ENCODE data around the gene DGKG. TPM values are rescaled to one million over a fixed set of nuclear protein-coding genes. Genes with fewer than 3 reads are reported as not detected.

Gene DGKG
- total and polyA plus RNA-seq, 3 donors from 2014 or later, result 0.68 to 1.2 (median 1.1) TPM

GRCh38 chr3:186210852-186211500 lies 151.1 kb downstream of the DGKG start:
- TF ChIP-seq POLR2A (IDR thresholded peaks at IDR 0.05) (no peak), CTCF (IDR thresholded peaks at IDR 0.05) (no peak)
- no peaks in the 10 kb centered on the region for H3K9me3 ChIP-seq
- DNase-seq, result no peak
- H3K4me1 ChIP-seq, result peaks cover 16% of the 10 kb centered on the region
- no peak overlapping the region for H3K27ac ChIP-seq
- intact Hi-C loops (cut with DNase I; ENCODE audit: low total_unique reads), result no loop called here
- 88 to 89% methylated on average over 8 to 9 of the region's 9 CpGs for WGBS, 2 donors
- H3K36me3 ChIP-seq (ENCODE audit: low read depth, missing control alignments), result no peaks in the 10 kb centered on the region
- H3K27me3 ChIP-seq, result no peaks in the 10 kb centered on the region
- no peak overlapping the region for H3K4me3 ChIP-seq

- TF ChIP-seq POLR2A (IDR thresholded peaks at IDR 0.05), result no peak
- Histone ChIP-seq H3K9me3 (no peaks in the 10 kb centered on the region), H3K4me1 (peaks cover 16% of the 10 kb centered on the region), H3K27me3 (no peaks in the 10 kb centered on the region), H3K36me3 (ENCODE audit: low read depth, missing control alignments) (no peaks in the 10 kb centered on the region), H3K27ac (no peak overlapping the region), H3K4me3 (no peak overlapping the region)
- WGBS, 2 donors, result 33 to 57% methylated on average over 18 to 20 of the region's 20 CpGs
- DNase-seq, result peak; percentile 77
- intact Hi-C loops (cut with DNase I; ENCODE audit: low total_unique reads), result no loop called here
Measured at GRCh38 chr3:186209810-186210752, 152.0 kb downstream of the DGKG start.

- no peak overlapping the region for H3K27ac ChIP-seq
- H3K27me3 ChIP-seq, result no peaks in the 10 kb centered on the region
- no peaks in the 10 kb centered on the region for H3K36me3 ChIP-seq (ENCODE audit: low read depth, missing control alignments)
Measured at GRCh38 chr3:186208296-186208989, 153.6 kb downstream of the DGKG start.

GRCh38 chr3:186207515-186207914 lies 154.5 kb downstream of the DGKG start:
- intact Hi-C loops (cut with DNase I; ENCODE audit: low total_unique reads), result no loop called here
- TF ChIP-seq CTCF (IDR thresholded peaks at IDR 0.05), result no peak
- TF ChIP-seq POLR2A (IDR thresholded peaks at IDR 0.05), result no peak
- Histone ChIP-seq H3K36me3 (ENCODE audit: low read depth, missing control alignments) (no peaks in the 10 kb centered on the region), H3K27ac (no peak overlapping the region), H3K4me1 (peaks cover 16% of the 10 kb centered on the region), H3K9me3 (no peaks in the 10 kb centered on the region), H3K4me3 (no peak overlapping the region), H3K27me3 (no peaks in the 10 kb centered on the region)
- DNase-seq, result no peak
- WGBS, 2 donors, result 88 to 94% methylated on average over 3 of the region's 3 CpGs

More at GRCh38 chr3:186208296-186208989, 153.6 kb downstream of the DGKG start:
- TF ChIP-seq POLR2A (IDR thresholded peaks at IDR 0.05) (no peak), CTCF (IDR thresholded peaks at IDR 0.05) (no peak)
- Histone ChIP-seq H3K9me3 (no peaks in the 10 kb centered on the region), H3K4me1 (peaks cover 16% of the 10 kb centered on the region), H3K4me3 (no peak overlapping the region)
- DNase-seq, result no peak
- 82 to 84% methylated on average over 8 of the region's 8 CpGs for WGBS, 2 donors
- intact Hi-C loops (cut with DNase I; ENCODE audit: low total_unique reads), result no loop called here

GRCh38 chr3:186200726-186201125 lies 161.3 kb downstream of the DGKG start:
- TF ChIP-seq POLR2A (IDR thresholded peaks at IDR 0.05), result no peak
- TF ChIP-seq CTCF (IDR thresholded peaks at IDR 0.05), result no peak
- Histone ChIP-seq H3K9me3 (no peaks in the 10 kb centered on the region), H3K36me3 (ENCODE audit: low read depth, missing control alignments) (no peaks in the 10 kb centered on the region), H3K27me3 (no peaks in the 10 kb centered on the region), H3K4me1 (no peaks in the 10 kb centered on the region), H3K27ac (no peak overlapping the region), H3K4me3 (no peak overlapping the region)
- intact Hi-C loops (cut with DNase I; ENCODE audit: low total_unique reads), result no loop called here
- DNase-seq, result no peak
- WGBS, 2 donors, result 87 to 93% methylated on average over 4 of the region's 4 CpGs

Data from testis (tissue), 3 donors.